HG02798 (cell line): ENCODE measurements around the gene NDEL1.
A peak's percentile ranks its signal among the peaks of the same experiment; 100 is the strongest.

ENCODE experiments used
- ATAC-seq: cut with Tn5 transposase; IDR thresholded peaks from one replicate; pipeline ENCODE4 v1.9.1; 2021; ENCODE audit warnings: mild to moderate bottlenecking; ENCODE audit not compliant: unreplicated experiment, poor library complexity

Gene NDEL1

DNA sequence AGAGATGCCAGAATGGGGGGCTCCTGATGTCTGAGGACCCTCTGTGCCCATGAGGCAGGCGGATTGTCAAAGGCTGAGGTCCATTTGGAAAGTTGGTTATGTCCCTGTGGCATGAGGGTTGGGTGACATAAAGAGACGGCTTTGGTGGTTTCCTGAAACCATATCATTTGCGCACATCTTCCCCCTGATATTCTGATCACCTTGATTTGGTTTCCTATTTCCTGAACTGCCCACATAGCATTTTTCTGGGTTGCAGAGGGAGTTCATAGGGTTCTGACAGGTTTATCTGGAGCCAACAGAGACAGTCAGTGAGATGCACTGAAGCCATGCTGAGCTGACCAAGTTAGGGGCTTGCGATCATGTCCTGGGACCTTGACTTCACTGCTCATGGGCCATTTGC lies 22.4 kb upstream of the NDEL1 start:
- no peak for ATAC-seq

- ATAC-seq: no peak
These were observed 21.7 kb upstream of the NDEL1 start for GRCh38 chr17:8413938-8414337.

DNA sequence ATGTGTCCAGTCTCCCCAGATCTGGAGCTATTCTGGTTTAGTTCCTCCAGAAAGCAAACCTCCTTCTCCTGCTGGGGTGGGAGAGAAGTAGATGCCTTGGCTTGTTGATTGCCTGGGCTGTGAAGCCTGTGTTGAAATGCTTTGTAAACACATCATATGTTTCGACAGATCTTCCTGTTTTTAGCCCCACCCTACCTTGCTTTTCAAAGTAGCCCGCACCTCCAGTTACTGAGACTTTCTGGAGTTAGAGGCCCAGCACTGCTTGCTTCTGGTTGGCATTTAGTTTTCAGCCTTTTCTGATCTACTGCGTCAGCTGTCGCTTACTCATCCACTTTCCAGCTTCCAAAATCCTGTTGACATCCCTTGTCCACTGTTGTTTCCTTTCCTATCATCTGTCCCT lies 17.9 kb upstream of the NDEL1 start:
- ATAC-seq: no peak

DNA sequence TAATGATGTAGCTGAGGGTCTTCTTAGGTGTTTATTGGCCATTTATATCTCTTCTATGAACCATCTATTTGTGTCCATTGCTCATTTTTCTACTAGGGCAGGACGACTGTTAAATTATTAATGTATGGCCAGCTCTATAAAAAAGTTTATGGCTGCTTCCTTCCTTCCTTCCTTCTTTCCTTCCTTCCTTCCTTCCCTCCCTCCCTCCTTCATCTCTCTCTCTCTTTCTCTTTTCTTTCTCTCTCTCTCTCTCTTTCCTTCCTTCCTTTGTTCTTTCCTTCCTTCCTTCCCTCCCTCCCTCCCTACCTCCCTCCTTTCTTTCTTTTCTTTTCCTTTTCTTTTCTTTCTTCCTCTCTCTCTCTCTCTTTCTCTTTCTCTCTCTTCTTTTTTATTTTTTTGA lies 17.2 kb upstream of the NDEL1 start:
- no peak for ATAC-seq

DNA sequence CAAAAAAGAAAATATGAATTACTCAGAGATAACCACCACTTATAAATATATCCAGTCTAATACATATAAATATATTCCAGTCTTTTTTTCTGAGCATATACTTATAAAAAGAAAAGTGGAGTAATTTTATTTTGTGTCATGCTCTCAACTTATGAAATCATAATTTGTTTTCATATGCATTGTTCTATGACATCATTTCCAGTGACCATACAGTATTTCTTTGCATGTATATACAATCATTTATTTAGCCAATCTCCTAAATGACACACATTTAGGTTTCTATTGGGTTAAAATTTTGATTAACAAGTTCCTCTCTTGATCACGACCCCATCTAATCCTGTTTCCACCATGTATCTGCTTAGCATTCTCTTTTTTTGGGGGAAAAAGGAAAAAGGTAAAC lies 16.4 kb upstream of the NDEL1 start:
- ATAC-seq: no peak

DNA sequence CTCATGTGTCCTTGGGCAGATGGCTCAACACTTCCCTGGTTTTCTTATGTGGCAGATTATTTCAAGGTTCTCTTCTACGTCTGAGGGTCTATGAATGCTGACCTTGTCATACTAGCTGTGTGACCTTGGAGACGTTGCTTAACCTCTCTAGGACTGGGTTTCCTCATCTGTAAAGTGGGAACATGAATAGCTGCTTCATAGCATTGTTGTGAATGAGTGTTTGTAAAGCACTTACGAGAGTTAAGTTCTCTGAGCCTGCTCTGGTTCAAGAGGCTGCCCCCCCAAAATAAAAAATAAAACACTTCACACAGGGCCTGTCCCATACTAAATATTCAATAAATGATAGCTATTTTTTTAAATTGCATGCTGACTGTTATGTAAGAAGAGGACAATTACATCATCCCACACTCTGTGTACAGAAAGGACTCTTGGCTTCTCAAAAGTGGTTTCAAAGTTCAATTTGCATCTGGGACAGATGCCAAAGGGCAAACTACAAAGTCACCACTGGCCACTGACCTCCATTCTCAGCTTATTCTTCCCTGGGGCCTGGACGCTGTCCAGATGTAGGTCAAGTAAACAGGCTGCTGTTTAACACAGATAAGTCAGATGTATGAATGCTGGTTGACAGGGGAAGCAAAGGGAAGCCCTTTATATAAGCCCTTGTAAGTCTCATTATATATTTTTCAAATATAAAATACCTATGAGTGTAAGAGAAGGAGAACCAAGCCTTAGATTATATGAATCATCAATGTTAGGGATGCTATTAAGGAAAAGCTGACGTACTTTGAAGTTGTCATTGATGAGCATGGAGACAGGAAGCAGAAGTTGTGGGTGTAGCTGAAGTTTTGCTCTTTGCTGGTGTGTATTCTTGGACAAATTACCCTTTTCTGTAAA lies 15.4 kb upstream of the NDEL1 start:
- ATAC-seq: no peak

GRCh38 chr17:8421571-8421970 lies 14.1 kb upstream of the NDEL1 start:
- ATAC-seq: no peak

DNA sequence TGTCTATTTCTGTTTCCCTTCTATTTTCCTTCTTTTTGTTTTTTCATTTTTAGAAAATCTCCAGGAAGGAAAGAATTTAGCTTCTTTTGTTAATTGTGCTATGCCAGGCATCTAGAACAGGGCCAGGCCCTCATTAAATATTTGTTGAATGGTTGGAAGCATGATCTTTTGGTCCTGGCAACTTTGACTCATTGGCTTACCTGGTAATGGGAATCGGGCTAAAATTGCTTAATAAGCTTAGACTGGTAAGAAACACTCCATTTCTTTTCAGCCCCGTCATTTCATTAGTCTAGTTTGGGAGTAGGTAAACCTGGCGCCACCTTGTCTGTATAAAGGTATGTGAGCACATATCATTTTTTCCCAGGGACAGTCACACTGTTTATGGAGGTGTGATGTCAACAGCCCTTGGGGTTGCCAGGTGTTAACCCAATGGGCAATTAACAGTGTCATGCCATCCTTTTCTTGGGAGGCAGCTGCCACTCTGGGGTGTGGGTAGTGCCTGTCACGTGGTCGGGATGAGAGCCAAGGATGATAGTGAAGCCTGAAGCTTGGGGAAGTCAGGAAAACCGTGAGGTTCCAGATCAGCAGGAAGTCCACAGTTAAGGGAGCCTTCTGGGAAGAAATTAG lies 9.5 kb upstream of the NDEL1 start:
- ATAC-seq: no peak

GRCh38 chr17:8426802-8427201 lies 8.9 kb upstream of the NDEL1 start:
- ATAC-seq: no peak

DNA sequence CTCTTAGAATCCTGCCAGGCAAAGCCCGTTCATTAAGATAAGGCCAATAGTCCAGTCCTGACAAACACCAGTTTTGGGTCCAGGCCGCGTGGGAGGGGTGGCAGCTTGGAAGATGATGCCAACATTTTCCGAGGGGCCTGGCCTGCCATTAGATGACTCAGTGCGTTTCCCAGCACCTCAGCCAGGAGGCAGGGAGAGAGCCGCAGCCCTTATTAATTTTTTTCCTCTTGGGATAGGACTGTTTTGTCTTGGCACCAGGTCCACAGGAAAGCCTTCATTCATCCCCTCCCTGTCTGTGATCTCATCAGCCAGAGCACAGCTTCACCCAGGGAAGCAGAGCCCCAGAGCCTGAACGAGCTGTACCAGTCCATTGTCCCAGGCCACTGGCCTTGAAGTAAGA lies 4.7 kb upstream of the NDEL1 start:
- ATAC-seq: no peak

GRCh38 chr17:8436169-8436843 lies 622 bp downstream of the NDEL1 start:
- peak; percentile 45 for ATAC-seq

- ATAC-seq: no peak
These were observed 1.1 kb downstream of the NDEL1 start for GRCh38 chr17:8436844-8437171.

DNA sequence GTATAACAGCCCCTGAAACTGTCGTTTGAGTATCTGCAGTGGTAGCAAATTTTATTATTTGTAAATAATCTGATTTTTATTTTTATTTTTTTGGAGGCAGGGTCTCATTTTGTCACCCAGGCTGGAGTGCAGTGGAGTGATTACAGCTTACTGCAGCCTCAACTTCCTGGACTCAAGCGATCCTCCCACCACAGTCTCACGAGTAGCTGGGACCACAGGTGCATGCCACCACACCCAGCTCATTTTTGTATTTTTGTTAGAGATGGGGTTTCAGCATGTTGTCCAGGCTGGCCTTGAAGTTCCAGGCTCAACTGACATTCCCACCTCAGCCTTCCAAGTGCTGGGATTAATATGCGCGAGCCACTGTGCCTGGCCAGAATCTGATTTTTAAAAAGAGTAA lies 2.8 kb downstream of the NDEL1 start:
- ATAC-seq: no peak

GRCh38 chr17:8439681-8440080 lies 4.0 kb downstream of the NDEL1 start:
- ATAC-seq: no peak

- ATAC-seq: no peak
These were observed 6.0 kb downstream of the NDEL1 start for GRCh38 chr17:8441690-8442089.

DNA sequence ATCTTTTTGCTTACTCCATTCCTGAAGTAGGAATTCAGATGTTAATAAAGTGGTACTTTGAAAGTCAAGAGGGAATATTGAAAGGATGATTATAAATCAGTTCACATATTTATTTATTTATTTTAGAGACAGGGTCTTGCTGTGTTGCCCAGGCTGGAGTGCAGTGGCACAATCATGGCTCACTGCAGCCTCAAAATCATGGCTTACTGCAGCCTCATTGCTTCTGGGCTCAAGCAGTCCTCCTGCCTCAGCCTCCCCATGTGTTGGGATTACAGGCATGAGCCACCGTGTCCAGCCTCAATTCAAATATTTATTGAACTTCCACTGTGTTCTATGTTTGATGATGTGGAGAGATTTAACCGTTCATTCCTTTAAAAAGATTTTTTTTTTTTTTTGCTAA lies 6.6 kb downstream of the NDEL1 start:
- ATAC-seq: no peak

GRCh38 chr17:8443756-8444155 lies 8.1 kb downstream of the NDEL1 start:
- no peak for ATAC-seq

GRCh38 chr17:8444494-8444893 lies 8.8 kb downstream of the NDEL1 start:
- no peak for ATAC-seq

GRCh38 chr17:8445536-8445935 lies 9.9 kb downstream of the NDEL1 start:
- ATAC-seq: no peak

- no peak for ATAC-seq
These were observed 12.1 kb downstream of the NDEL1 start for GRCh38 chr17:8447799-8448198.

DNA sequence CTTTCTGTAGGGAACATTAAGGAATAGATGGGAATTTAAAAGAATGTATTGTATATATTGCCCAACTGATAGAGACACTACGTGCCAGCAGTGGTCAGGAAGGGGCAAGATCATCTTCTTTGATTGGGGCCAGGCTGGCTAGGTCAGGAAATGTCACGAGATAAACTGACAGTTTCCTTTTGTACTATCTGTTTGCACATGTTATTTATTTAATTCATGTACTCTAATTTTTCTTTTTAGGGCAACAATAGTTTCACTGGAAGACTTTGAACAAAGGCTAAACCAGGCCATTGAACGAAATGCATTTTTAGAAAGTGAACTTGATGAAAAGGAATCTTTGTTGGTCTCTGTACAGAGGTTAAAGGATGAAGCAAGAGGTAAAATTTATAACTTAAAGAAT lies 12.6 kb downstream of the NDEL1 start:
- no peak for ATAC-seq
